ENCODE measurements around the gene IQGAP2. TPM values are rescaled to one million over a fixed set of nuclear protein-coding genes. Genes with fewer than 3 reads are reported as not detected.

Gene IQGAP2
- total RNA-seq, 2 experiments from 2014 or later: 37.7 to 39.1 TPM

- peak overlapping the region; percentile 8 for H3K27ac Mint-ChIP-seq
- peaks cover 35% of the 10 kb centered on the region for H3K4me1 Mint-ChIP-seq (ENCODE audit: low read depth)
- no peak for TF ChIP-seq CTCF (IDR thresholded peaks at IDR 0.05)
- intact Hi-C loops (cut with micrococcal nuclease): no loop called here
- ChIA-PET POLR2A (interaction anchor here (0.5 to 1.8 kb wide), 3 partner anchors 13 to 201 kb away, joined by 3 to 7 read pairs (median 4); partner anchors contain the start of gene IQGAP2), CTCF (interaction anchor here (0.6 to 1.0 kb wide), 2 partner anchors 164 to 227 kb away, joined by 3 read pairs; no protein-coding TSS in a partner anchor)
- no peak for DNase-seq
- H3K27me3 Mint-ChIP-seq: no peaks in the 10 kb centered on the region
- no peak overlapping the region for H3K4me3 Mint-ChIP-seq
- no peaks in the 10 kb centered on the region for H3K9me3 Mint-ChIP-seq
- no peaks in the 10 kb centered on the region for H3K36me3 Mint-ChIP-seq (ENCODE audit: low read depth)
- ATAC-seq: peak; percentile 43
These were observed 23.8 kb upstream of the IQGAP2 start for GRCh38 chr5:76379316-76379715.

- no peak for ATAC-seq
- Mint-ChIP-seq H3K9me3 (no peaks in the 10 kb centered on the region), H3K4me3 (no peak overlapping the region), H3K27ac (no peak overlapping the region), H3K27me3 (no peaks in the 10 kb centered on the region), H3K36me3 (ENCODE audit: low read depth) (no peaks in the 10 kb centered on the region), H3K4me1 (ENCODE audit: low read depth) (peaks cover 39% of the 10 kb centered on the region)
- intact Hi-C loops (cut with micrococcal nuclease): no loop called here
- no peak for DNase-seq
- CTCF ChIA-PET: no interaction called here
- POLR2A ChIA-PET: interaction anchor here (0.5 to 1.8 kb wide), 3 partner anchors 13 to 200 kb away, joined by 3 to 7 read pairs (median 4); partner anchors contain the start of gene IQGAP2
- no peak for TF ChIP-seq CTCF (IDR thresholded peaks at IDR 0.05)
These were observed 23.2 kb upstream of the IQGAP2 start for GRCh38 chr5:76379855-76380254.

- ChIA-PET CTCF (interaction anchor here (0.9 kb wide), 1 partner anchor 12 kb away, joined by 3 read pairs; no protein-coding TSS in a partner anchor), POLR2A (interaction anchor here (1.8 kb wide), 1 partner anchor 23 kb away, joined by 7 read pairs; the partner anchor contains the start of gene IQGAP2)
- H3K27me3 Mint-ChIP-seq: no peaks in the 10 kb centered on the region
- no peak overlapping the region for H3K27ac Mint-ChIP-seq
- H3K36me3 Mint-ChIP-seq (ENCODE audit: low read depth): no peaks in the 10 kb centered on the region
- ATAC-seq: no peak
- intact Hi-C loops (cut with micrococcal nuclease): no loop called here
- no peaks in the 10 kb centered on the region for H3K9me3 Mint-ChIP-seq
- no peak for DNase-seq
- peaks cover 44% of the 10 kb centered on the region for H3K4me1 Mint-ChIP-seq (ENCODE audit: low read depth)
- TF ChIP-seq CTCF (IDR thresholded peaks at IDR 0.05): no peak
- H3K4me3 Mint-ChIP-seq: no peak overlapping the region
These were observed 22.6 kb upstream of the IQGAP2 start for GRCh38 chr5:76380346-76381066.

- DNase-seq (no peak), ATAC-seq (no peak)
- no peaks in the 10 kb centered on the region for H3K27me3 Mint-ChIP-seq
- intact Hi-C loops (cut with micrococcal nuclease): no loop called here
- ChIA-PET CTCF (interaction anchor here (0.9 to 1.5 kb wide), 6 partner anchors 8 to 160 kb away, joined by 3 to 4 read pairs (median 4); no protein-coding TSS in a partner anchor), POLR2A (interaction anchor here (0.7 to 1.3 kb wide), 2 partner anchors 11 to 66 kb away, joined by 3 read pairs; no protein-coding TSS in a partner anchor)
- no peak overlapping the region for H3K27ac Mint-ChIP-seq
- no peak for TF ChIP-seq CTCF (IDR thresholded peaks at IDR 0.05)
- H3K36me3 Mint-ChIP-seq (ENCODE audit: low read depth): no peaks in the 10 kb centered on the region
- peaks cover 37% of the 10 kb centered on the region for H3K4me1 Mint-ChIP-seq (ENCODE audit: low read depth)
- no peak overlapping the region for H3K4me3 Mint-ChIP-seq
- H3K9me3 Mint-ChIP-seq: no peaks in the 10 kb centered on the region
These were observed 19.8 kb upstream of the IQGAP2 start for GRCh38 chr5:76383126-76383832.
